Smooth muscle cell (in vitro differentiated cells): ENCODE measurements around the gene GBA2. TPM values are rescaled to one million over a fixed set of nuclear protein-coding genes. Genes with fewer than 3 reads are reported as not detected.

Source experiments
- DNase-seq: peaks from one replicate; lab custom pipeline; 2025; ENCODE audit not compliant: unreplicated experiment; lab: John Stamatoyannopoulos, UW
- H2AFZ ChIP-seq: fragments of 200-600 bp; sonication (generic); 2 replicates; pipeline ENCODE4 v1.6.0; 2016; ENCODE audit warnings: antibody characterized with exemption, low read depth, mild to moderate bottlenecking
- H3F3A ChIP-seq: fragments of 200-600 bp; sonication (generic); 2 replicates; pipeline ENCODE4 v1.6.0; 2017; ENCODE audit warnings: antibody characterized with exemption, low read depth
- H3K27ac ChIP-seq: fragments of 200-600 bp; sonication (generic); 2 replicates; pipeline ENCODE4 v1.5.1; 2016; ENCODE audit warnings: low read depth, mild to moderate bottlenecking
- H3K27me3 ChIP-seq: fragments of 200-600 bp; sonication (generic); 2 replicates; pipeline ENCODE4 v1.6.1; 2016; ENCODE audit warnings: low read depth, mild to moderate bottlenecking
- H3K36me3 ChIP-seq: fragments of 200-600 bp; sonication (generic); 2 replicates; pipeline ENCODE4 v1.5.1; 2016; ENCODE audit warnings: low read depth
- H3K4me1 ChIP-seq: fragments of 200-600 bp; sonication (generic); 2 replicates; pipeline ENCODE4 v1.5.1; 2016; ENCODE audit warnings: low read depth
- H3K4me2 ChIP-seq: fragments of 200-600 bp; sonication (generic); 2 replicates; pipeline ENCODE4 v1.6.0; 2016; ENCODE audit warnings: mild to moderate bottlenecking
- H3K4me3 ChIP-seq: fragments of 200-600 bp; sonication (generic); 2 replicates; pipeline ENCODE4 v1.5.1; 2016; ENCODE audit warnings: mild to moderate bottlenecking
- H3K79me2 ChIP-seq: fragments of 200-600 bp; sonication (generic); 2 replicates; pipeline ENCODE4 v1.6.0; 2016; ENCODE audit warnings: low read depth, mild to moderate bottlenecking
- H3K9ac ChIP-seq: fragments of 200-600 bp; sonication (generic); 2 replicates; pipeline ENCODE4 v1.6.0; 2016; ENCODE audit warnings: low read depth
- H3K9me3 ChIP-seq: fragments of 200-600 bp; sonication (generic); replicated peaks from 2 replicates; pipeline ENCODE4 v1.5.1; 2016; ENCODE audit warnings: low read depth
- H4K20me1 ChIP-seq: fragments of 200-600 bp; sonication (generic); 2 replicates; pipeline ENCODE4 v1.6.0; 2016; ENCODE audit warnings: low read depth
- WGBS: methylation state at CpG from one replicate; pipeline ENCODE4 v1.1.7; 2016; ENCODE audit warnings: low lambda C conversion rate; 5-methylcytosine and 5-hydroxymethylcytosine counted together
- polyA plus RNA-seq: library from polyadenylated mRNA; unstranded; fragments of >200 nt; fragmentation: Nextera tagmentation; extraction: Ambion mirVana; gene quantifications from 2 replicates; pipeline ENCODE4 v1.2.1, GENCODE V29; 2016
- total RNA-seq: library from RNA; depleted of rRNA; stranded (reverse); fragments of >200 nt; gene quantifications from 2 replicates; pipeline ENCODE4 v1.2.3, GENCODE V29; 2014
- TF ChIP-seq, protein P1 (sequence below): fragments of 200-600 bp; sonication (generic); IDR thresholded peaks from 2 replicates; pipeline ENCODE4 v1.5.1; 2017; ENCODE audit warnings: borderline replicate concordance, mild to moderate bottlenecking, antibody characterized with exemption; ENCODE audit not compliant: insufficient read depth, poor library complexity, severe bottlenecking

Gene GBA2
- total and polyA plus RNA-seq, 2 experiments from 2014 or later = 35.3 to 37.8 TPM

DNA sequence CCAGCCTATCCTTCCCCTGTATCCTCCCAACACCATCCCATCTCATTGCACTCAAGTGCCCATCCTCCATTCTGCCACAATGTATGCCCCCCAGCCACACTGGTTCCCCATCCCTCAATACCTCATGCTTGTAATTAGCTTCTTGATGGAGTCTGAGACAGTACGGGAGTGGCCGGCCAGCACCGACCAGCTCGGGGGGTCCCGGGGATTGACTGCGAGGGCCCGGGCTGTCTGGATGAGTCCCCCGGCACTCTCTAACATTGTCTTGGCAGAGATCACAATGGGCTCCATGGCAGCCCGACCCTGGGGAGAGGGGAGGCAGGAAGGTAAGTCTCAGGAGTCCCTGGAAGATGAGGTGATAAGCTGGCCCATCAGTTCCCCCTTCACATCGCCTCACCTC lies 42.1 kb downstream of the GBA2 start:
- TF ChIP-seq, protein P1, sequence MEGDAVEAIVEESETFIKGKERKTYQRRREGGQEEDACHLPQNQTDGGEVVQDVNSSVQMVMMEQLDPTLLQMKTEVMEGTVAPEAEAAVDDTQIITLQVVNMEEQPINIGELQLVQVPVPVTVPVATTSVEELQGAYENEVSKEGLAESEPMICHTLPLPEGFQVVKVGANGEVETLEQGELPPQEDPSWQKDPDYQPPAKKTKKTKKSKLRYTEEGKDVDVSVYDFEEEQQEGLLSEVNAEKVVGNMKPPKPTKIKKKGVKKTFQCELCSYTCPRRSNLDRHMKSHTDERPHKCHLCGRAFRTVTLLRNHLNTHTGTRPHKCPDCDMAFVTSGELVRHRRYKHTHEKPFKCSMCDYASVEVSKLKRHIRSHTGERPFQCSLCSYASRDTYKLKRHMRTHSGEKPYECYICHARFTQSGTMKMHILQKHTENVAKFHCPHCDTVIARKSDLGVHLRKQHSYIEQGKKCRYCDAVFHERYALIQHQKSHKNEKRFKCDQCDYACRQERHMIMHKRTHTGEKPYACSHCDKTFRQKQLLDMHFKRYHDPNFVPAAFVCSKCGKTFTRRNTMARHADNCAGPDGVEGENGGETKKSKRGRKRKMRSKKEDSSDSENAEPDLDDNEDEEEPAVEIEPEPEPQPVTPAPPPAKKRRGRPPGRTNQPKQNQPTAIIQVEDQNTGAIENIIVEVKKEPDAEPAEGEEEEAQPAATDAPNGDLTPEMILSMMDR = no peak
- DNase-seq = no peak
- Histone ChIP-seq H3K36me3 (peaks cover 36% of the 10 kb centered on the region), H3K9me3 (no peaks in the 10 kb centered on the region), H3F3A (no peaks in the 10 kb centered on the region), H4K20me1 (peaks cover 20% of the 10 kb centered on the region), H2AFZ (no peak overlapping the region), H3K4me1 (no peaks in the 10 kb centered on the region), H3K9ac (no peak overlapping the region), H3K27me3 (no peaks in the 10 kb centered on the region), H3K79me2 (no peaks in the 10 kb centered on the region), H3K4me2 (no peak overlapping the region), H3K4me3 (no peak overlapping the region), H3K27ac (no peak overlapping the region)
- WGBS = 92% methylated on average over 10 of the region's 10 CpGs

DNA sequence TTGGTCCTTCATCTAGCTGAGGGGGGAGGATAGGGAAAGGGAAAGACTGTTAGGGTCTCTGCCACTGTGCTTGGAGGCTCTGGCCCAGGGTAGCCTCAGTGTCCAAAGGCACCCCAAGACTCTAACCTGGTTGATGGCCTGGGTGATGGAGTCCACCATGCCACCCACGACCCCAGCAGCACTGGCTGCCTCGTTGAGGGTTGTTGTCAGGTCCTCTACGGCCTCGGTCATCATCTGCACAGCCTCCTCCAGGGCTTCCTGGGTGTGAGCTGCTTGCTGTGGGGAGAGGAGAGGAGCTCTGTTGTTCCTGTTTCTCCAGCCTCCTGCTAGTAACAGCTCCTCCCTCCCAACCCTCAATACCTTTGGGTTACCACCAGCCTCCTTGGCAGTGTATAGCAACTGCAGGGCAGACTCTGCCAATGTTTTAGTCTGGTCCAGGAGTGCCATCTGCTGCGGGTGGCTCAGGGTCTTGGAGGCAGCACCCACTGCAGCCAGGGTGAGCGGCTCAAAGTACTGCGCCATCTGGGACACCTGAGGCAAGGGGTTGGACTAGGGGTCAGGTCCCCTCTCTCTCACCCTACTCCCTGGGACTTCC lies 43.1 kb downstream of the GBA2 start:
- H3K4me3 ChIP-seq = no peak overlapping the region
- H3K9me3 ChIP-seq = no peaks in the 10 kb centered on the region
- WGBS = 96% methylated on average over 7 of the region's 7 CpGs
- DNase-seq = no peak
- H3K36me3 ChIP-seq = peaks cover 34% of the 10 kb centered on the region
- H4K20me1 ChIP-seq = peaks cover 23% of the 10 kb centered on the region
- H3K79me2 ChIP-seq = no peaks in the 10 kb centered on the region
- H3K27me3 ChIP-seq = no peaks in the 10 kb centered on the region
- H3K4me2 ChIP-seq = no peak overlapping the region
- H3K9ac ChIP-seq = no peak overlapping the region
- H3K27ac ChIP-seq = no peak overlapping the region
- H2AFZ ChIP-seq = no peak overlapping the region
- no peaks in the 10 kb centered on the region for H3K4me1 ChIP-seq
- TF ChIP-seq, protein P1 = no peak
- H3F3A ChIP-seq = no peaks in the 10 kb centered on the region

DNA sequence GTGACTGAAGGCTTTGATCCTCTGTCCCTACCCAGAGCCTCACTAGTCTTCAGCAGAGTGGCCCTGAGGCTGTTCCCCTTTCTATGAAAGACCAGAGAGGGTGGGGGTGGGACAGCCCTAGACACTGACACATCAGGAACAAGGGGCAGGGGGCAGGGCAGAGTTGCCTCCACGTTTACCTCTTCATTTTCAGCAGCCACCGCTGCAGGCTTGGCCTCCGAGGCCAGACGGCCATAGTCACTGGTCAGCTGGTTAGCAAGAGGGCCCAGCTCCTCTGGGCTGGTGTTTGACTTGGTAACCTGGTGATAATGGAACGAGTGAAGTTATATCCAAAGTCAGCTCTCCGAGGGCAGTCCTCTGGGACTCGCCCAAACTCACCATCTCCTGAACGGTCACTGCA lies 43.7 kb downstream of the GBA2 start:
- H3K79me2 ChIP-seq = no peaks in the 10 kb centered on the region
- WGBS = 88% methylated on average over 8 of the region's 8 CpGs
- no peak for DNase-seq
- TF ChIP-seq, protein P1 = no peak
- H3K36me3 ChIP-seq = peaks cover 37% of the 10 kb centered on the region
- peaks cover 29% of the 10 kb centered on the region for H4K20me1 ChIP-seq
- H3K4me3 ChIP-seq = no peak overlapping the region
- H3K27me3 ChIP-seq = no peaks in the 10 kb centered on the region
- peaks cover 5% of the 10 kb centered on the region for H3F3A ChIP-seq
- no peaks in the 10 kb centered on the region for H3K4me1 ChIP-seq
- H3K9ac ChIP-seq = no peak overlapping the region
- H3K4me2 ChIP-seq = no peak overlapping the region
- no peaks in the 10 kb centered on the region for H3K9me3 ChIP-seq
- H2AFZ ChIP-seq = no peak overlapping the region
- H3K27ac ChIP-seq = no peak overlapping the region
